ENCODE results near the gene NRROS.

GRCh38 chr3:196673632-196674031 is 34.1 kb downstream of the NRROS start:
- TF ChIP-seq ZNF274 (IDR thresholded peaks at IDR 0.05; ENCODE audit: low read depth, low read length) (no peak), SUZ12 (IDR thresholded peaks at IDR 0.05; ENCODE audit: extremely low read depth, insufficient read depth, insufficient read length) (no peak), YY1 (IDR thresholded peaks at IDR 0.05; ENCODE audit: insufficient read depth, insufficient read length) (no peak)

Data from NT2/D1 (cell line).